ENCODE results near the gene SLC25A47. TPM values are rescaled to one million over a fixed set of nuclear protein-coding genes. Genes with fewer than 3 reads are reported as not detected.
"Not testable (repeated sequence)": the region's sequence is repeated elsewhere in the genome, so short reads cannot be mapped to it uniquely, and the experiment has no call there.

The SLC25A47 gene
- total RNA-seq, 3 donors from 2014 or later: 0.17 TPM; not detected in 2

- no peak for DNase-seq
These were observed 35.7 kb upstream of the SLC25A47 start for GRCh38 chr14:100287202-100287997.

DNA sequence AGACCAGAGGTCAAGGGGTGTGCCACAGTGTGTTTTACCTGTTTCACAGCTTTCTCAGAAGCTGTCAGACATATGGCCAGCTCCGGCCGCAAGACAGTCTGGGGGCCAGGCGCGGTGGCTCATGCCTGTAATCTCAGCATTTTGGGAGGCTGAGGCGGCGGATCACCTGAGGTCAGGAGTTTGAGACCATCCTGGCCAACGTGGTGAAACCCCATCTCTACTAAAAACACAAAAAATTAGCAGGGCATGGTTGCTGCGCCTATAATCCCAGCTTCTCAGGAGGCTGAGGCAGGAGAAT lies 35.2 kb upstream of the SLC25A47 start:
- H3K36me3 ChIP-seq (ENCODE audit: low read depth); intact Hi-C loops (cut with DNase I, micrococcal nuclease); ATAC-seq; H3K9me3 ChIP-seq; H3K4me1 ChIP-seq (ENCODE audit: low read depth); H3K4me3 ChIP-seq: not testable (repeated sequence)
- DNase-seq: peak in 1 of 3 donors; percentile 18

More at GRCh38 chr14:100287202-100287997, 35.7 kb upstream of the SLC25A47 start:
- no peak for ATAC-seq
- H3K36me3 ChIP-seq (ENCODE audit: low read depth): no peaks in the 10 kb centered on the region
- no peak for TF ChIP-seq CTCF (IDR thresholded peaks at IDR 0.05)
- no peak overlapping the region for H3K4me3 ChIP-seq
- no peaks in the 10 kb centered on the region for H3K4me1 ChIP-seq (ENCODE audit: low read depth)
- no peaks in the 10 kb centered on the region for H3K9me3 ChIP-seq
- intact Hi-C loops (cut with DNase I, micrococcal nuclease): no loop called here

GRCh38 chr14:100288382-100289185 lies 34.6 kb upstream of the SLC25A47 start:
- no peaks in the 10 kb centered on the region for H3K9me3 ChIP-seq
- DNase-seq (no peak), ATAC-seq (no peak)

DNA sequence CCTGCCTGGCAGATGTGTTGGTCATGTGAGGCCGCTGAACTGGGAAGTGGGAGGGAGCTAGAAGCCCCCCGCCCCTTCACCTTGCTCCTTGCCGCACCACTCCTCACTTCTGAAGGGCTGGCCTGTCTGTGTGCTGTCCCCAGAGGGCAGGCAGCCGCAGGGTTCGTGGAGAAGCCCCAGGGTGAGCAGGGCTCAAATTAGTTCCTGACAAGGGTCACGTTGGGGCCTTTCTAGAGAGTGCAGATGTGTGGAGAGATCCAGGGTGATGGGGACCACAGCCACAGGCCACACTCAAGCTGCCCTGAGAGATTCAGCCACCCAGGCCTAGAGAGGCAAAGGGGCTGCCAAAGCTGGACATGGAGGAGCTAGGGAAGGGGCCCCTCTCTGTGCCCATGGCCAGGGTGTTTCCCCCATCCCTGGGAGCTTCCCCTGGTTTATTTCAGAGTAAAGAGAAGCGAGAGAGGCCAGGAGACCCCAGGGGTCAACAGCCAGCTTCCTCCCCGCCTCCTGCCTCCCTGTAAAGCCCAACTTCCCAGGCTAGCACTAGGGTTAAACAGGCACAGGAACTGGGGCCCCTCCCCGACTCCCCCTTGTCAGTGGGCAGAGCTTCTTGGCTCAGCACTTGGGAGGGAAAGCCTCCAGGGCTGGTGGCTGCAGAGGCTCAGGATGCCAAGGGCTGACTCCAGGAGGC lies 33.1 kb upstream of the SLC25A47 start:
- Histone ChIP-seq H3K9me3 (no peaks in the 10 kb centered on the region), H3K36me3 (ENCODE audit: low read depth) (no peaks in the 10 kb centered on the region), H3K4me3 (no peak overlapping the region), H3K4me1 (ENCODE audit: low read depth) (no peaks in the 10 kb centered on the region)
- no peak for TF ChIP-seq CTCF (IDR thresholded peaks at IDR 0.05)
- DNase-seq (no peak), ATAC-seq (no peak)
- intact Hi-C loops (cut with DNase I, micrococcal nuclease): no loop called here

More at GRCh38 chr14:100288382-100289185, 34.6 kb upstream of the SLC25A47 start:
- no peak for TF ChIP-seq CTCF (IDR thresholded peaks at IDR 0.05)
- no peaks in the 10 kb centered on the region for H3K36me3 ChIP-seq (ENCODE audit: low read depth)
- no peaks in the 10 kb centered on the region for H3K4me1 ChIP-seq (ENCODE audit: low read depth)
- no peak overlapping the region for H3K4me3 ChIP-seq
- intact Hi-C loops (cut with DNase I, micrococcal nuclease): no loop called here

GRCh38 chr14:100290607-100291304 lies 32.4 kb upstream of the SLC25A47 start:
- no peaks in the 10 kb centered on the region for H3K9me3 ChIP-seq
- DNase-seq: no peak
- intact Hi-C loops (cut with DNase I, micrococcal nuclease): no loop called here
- no peak for ATAC-seq
- H3K4me3 ChIP-seq: no peak overlapping the region
- no peak for TF ChIP-seq CTCF (IDR thresholded peaks at IDR 0.05)
- no peaks in the 10 kb centered on the region for H3K36me3 ChIP-seq (ENCODE audit: low read depth)
- no peaks in the 10 kb centered on the region for H3K4me1 ChIP-seq (ENCODE audit: low read depth)
